Glutamatergic neuron (in vitro differentiated cells): ENCODE measurements around the gene PTPRM. TPM values are rescaled to one million over a fixed set of nuclear protein-coding genes. Genes with fewer than 3 reads are reported as not detected.

Source experiments
- DNase-seq: peaks from one replicate; pipeline ENCODE4 v3.0.0; 2022
- H3K27ac Mint-ChIP-seq: one replicate; pipeline ENCODE4 v1.8.0; 2020; ENCODE audit warnings: mild to moderate bottlenecking, mixed read lengths, inconsistent platforms; ENCODE audit not compliant: unreplicated experiment
- H3K27me3 Mint-ChIP-seq: one replicate; pipeline ENCODE4 v1.8.0; 2020; ENCODE audit warnings: mild to moderate bottlenecking, moderate library complexity, mixed read lengths, inconsistent platforms; ENCODE audit not compliant: unreplicated experiment
- H3K36me3 Mint-ChIP-seq: one replicate; pipeline ENCODE4 v1.8.0; 2020; ENCODE audit warnings: mild to moderate bottlenecking, mixed read lengths, inconsistent platforms; ENCODE audit not compliant: unreplicated experiment
- H3K4me1 Mint-ChIP-seq: one replicate; pipeline ENCODE4 v1.8.0; 2020; ENCODE audit warnings: mild to moderate bottlenecking, low read depth, mixed read lengths, inconsistent platforms; ENCODE audit not compliant: unreplicated experiment
- H3K4me3 Mint-ChIP-seq: one replicate; pipeline ENCODE4 v1.8.0; 2020; ENCODE audit warnings: mild to moderate bottlenecking, mixed read lengths, inconsistent platforms; ENCODE audit not compliant: unreplicated experiment
- H3K9me3 Mint-ChIP-seq: one replicate; pipeline ENCODE4 v1.8.0; 2020; ENCODE audit warnings: mild to moderate bottlenecking, moderate library complexity, mixed read lengths, inconsistent platforms; ENCODE audit not compliant: unreplicated experiment
- total RNA-seq: library from RNA; stranded (reverse); fragmentation: NEBNext Ultra II Directional; extraction: Animal tissue kit (Norgen Biotek cat#: 25700); gene quantifications from one replicate; pipeline ENCODE4 v1.2.1, GENCODE V29; 2021; ENCODE audit not compliant: unreplicated experiment
- TF ChIP-seq, protein P1 (sequence below): fragments of 200-600 bp; sonication (generic); IDR thresholded peaks from one replicate; pipeline ENCODE4 v1.5.0; 2021; ENCODE audit not compliant: partially characterized antibody, unreplicated experiment

Gene PTPRM
- total RNA-seq, 1 donor from 2014 or later: 23.9 TPM

DNA sequence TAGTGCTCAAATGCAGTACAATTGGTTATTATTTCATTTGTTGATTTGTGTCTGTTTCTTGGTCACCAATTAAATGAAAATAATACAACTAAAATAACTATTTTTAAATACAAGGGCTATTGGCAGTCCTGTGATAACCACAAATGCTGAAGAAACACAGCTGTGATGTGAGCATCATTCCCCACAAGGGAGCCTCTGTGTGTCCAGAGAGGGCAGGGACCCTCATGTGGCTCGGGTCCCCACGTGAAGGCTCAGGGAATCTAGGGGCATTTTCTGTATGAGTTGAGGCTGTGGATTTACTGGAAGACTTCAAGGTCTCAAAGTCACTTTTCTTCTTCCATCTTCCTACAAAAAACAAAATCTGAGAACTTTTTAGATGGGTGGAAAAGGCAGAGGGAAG, 726.1 kb downstream of the PTPRM start:
- H3K4me1 Mint-ChIP-seq: peaks cover 23% of the 10 kb centered on the region
- DNase-seq: no peak
- no peak overlapping the region for H3K4me3 Mint-ChIP-seq
- no peaks in the 10 kb centered on the region for H3K36me3 Mint-ChIP-seq
- H3K9me3 Mint-ChIP-seq: no peaks in the 10 kb centered on the region
- TF ChIP-seq, protein P1, sequence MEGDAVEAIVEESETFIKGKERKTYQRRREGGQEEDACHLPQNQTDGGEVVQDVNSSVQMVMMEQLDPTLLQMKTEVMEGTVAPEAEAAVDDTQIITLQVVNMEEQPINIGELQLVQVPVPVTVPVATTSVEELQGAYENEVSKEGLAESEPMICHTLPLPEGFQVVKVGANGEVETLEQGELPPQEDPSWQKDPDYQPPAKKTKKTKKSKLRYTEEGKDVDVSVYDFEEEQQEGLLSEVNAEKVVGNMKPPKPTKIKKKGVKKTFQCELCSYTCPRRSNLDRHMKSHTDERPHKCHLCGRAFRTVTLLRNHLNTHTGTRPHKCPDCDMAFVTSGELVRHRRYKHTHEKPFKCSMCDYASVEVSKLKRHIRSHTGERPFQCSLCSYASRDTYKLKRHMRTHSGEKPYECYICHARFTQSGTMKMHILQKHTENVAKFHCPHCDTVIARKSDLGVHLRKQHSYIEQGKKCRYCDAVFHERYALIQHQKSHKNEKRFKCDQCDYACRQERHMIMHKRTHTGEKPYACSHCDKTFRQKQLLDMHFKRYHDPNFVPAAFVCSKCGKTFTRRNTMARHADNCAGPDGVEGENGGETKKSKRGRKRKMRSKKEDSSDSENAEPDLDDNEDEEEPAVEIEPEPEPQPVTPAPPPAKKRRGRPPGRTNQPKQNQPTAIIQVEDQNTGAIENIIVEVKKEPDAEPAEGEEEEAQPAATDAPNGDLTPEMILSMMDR: no peak
- H3K27ac Mint-ChIP-seq: no peak overlapping the region
- H3K27me3 Mint-ChIP-seq: peaks cover 1% of the 10 kb centered on the region

DNA sequence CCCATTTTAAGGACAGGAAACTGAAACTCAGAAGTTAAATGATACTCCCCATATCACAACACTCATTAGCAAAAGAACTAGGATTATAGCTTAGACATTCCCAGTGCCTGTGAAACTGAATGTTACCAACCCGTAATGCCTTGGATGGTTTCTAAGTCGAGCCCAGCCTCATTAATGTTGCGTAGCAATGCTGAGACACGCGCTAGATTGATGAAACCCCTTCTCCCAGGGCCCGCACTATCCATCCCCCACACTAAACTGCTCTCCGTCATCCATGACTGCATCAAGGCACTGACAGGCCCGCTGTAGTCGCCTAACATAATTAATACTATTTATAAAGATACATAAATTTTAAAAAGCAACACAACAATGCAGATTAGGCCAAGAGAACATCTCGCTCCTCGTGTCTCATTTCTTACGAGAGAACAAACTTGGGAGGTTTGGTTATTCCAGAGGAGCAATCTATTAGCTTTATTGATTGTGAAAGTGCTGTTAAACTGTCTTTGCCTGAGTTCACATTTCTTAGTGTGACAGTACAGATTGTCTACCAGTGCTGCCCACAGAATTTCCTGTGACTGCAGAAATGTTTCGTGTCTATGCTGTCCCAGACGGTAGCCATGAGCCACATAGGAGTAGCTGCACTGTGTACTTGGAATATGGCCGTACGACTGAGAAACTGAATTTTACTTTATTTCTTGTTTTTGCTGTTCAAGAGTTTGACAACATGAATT, 729.9 kb downstream of the PTPRM start:
- no peak overlapping the region for H3K27ac Mint-ChIP-seq
- peaks cover 1% of the 10 kb centered on the region for H3K27me3 Mint-ChIP-seq
- TF ChIP-seq, protein P1: no peak
- H3K4me3 Mint-ChIP-seq: no peak overlapping the region
- H3K4me1 Mint-ChIP-seq: peaks cover 9% of the 10 kb centered on the region
- H3K36me3 Mint-ChIP-seq: no peaks in the 10 kb centered on the region
- H3K9me3 Mint-ChIP-seq: no peaks in the 10 kb centered on the region
- no peak for DNase-seq

DNA sequence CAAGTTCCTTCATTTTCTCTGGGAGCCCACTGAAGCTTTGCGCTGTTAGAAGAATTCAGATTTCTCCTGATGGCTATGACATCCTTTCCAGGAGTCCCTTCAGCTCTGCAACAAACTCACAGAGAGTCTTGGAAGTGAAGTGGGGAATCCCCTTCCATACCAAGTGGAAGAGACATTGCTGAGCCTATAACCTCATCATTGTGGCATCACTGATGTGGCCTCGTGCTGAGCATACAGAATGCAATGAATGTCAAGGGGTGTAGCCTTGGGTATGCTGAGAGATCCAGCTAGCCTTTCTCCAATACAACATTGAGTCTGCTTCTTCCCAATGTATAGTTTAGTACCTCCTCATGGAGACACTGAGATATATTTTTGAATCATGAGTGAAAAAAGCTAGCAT, 731.1 kb downstream of the PTPRM start:
- no peak for DNase-seq
- Mint-ChIP-seq H3K4me1 (peaks cover 6% of the 10 kb centered on the region), H3K27ac (no peak overlapping the region), H3K36me3 (no peaks in the 10 kb centered on the region), H3K4me3 (no peak overlapping the region), H3K27me3 (peaks cover 1% of the 10 kb centered on the region), H3K9me3 (no peaks in the 10 kb centered on the region)
- TF ChIP-seq, protein P1: no peak

DNA sequence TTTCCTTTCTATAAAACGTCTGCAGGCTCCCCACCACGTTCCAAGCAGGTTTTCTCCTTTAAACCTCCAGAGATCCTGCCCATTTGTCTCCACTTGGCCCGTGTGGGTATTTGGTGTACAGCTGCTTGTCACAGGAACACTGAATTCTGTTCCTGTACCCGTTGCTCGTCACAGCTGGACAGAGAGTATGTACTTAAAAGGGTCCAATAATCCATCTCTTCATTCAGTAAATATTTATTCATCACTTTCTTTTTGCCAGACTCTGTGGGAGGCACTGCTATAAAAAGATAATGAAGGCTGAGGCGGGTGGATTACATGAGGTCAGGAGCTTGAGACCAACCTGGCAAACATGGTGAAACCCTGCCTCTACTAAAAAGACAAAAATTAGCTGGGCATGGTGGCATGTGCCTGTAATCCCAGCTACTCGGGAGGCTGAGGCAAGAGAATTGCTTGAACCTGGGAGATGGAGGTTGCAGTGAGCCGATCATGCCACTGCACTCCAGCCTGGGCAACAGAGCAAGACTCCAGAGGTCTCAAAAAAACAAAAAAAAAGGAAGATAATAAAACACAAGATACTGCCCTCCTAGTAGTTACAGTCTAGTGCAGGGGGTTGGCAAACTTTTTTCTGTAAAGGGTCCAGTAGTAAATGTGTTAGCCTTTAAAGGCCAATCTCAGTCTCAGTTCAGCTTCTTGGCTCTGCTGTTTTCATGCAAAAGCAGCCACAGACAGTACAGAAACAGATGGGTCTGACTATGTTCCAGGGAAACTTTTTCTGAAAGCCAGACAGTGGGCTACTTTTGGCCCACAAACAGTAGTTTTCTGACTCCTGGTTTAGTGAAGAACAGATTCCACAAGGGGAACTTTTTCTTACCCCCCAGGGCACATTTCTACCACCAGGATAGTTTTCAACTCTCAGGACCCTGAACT, 732.2 kb downstream of the PTPRM start:
- no peak for DNase-seq
- TF ChIP-seq, protein P1: no peak
- Mint-ChIP-seq H3K36me3 (no peaks in the 10 kb centered on the region), H3K9me3 (peaks cover 3% of the 10 kb centered on the region), H3K4me3 (no peak overlapping the region), H3K27ac (no peak overlapping the region), H3K27me3 (peaks cover 1% of the 10 kb centered on the region), H3K4me1 (peaks cover 6% of the 10 kb centered on the region)
